ENCODE measurements around the gene SEC14L6.
"Not testable (repeated sequence)": the region's sequence is repeated elsewhere in the genome, so short reads cannot be mapped to it uniquely, and the experiment has no call there.

SEC14L6 gene

DNA sequence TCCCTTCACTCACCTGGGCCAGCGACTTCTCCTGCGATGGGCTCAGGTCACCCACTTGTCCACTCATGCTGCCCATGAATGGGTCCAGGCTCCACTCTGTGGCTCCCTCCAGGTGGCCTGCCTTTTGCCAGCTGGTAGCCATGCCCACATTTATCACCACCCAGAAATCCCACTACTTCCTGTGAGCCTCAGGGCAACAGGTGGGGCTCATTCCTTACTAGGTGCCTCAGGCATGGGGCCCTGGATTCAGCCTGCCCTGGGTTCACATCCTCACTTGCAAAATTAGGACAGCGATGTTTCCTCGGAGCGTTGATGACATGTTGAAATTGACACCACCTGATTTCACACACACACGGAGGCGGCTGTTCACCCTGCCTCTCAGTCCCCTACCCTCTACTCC is at the start of gene SEC14L6:
SEC14L6 (minus strand) TSS at position 126 of the 400 bp plus-strand sequence; CDS start at position 67, 59 bp downstream.
- no peak for DNase-seq

GRCh38 chr22:30596199-30596598 is 49.7 kb upstream of the SEC14L6 start:
- DNase-seq: no peak

GRCh38 chr22:30592360-30592713 is 45.8 kb upstream of the SEC14L6 start:
- DNase-seq: not testable (repeated sequence)

DNA sequence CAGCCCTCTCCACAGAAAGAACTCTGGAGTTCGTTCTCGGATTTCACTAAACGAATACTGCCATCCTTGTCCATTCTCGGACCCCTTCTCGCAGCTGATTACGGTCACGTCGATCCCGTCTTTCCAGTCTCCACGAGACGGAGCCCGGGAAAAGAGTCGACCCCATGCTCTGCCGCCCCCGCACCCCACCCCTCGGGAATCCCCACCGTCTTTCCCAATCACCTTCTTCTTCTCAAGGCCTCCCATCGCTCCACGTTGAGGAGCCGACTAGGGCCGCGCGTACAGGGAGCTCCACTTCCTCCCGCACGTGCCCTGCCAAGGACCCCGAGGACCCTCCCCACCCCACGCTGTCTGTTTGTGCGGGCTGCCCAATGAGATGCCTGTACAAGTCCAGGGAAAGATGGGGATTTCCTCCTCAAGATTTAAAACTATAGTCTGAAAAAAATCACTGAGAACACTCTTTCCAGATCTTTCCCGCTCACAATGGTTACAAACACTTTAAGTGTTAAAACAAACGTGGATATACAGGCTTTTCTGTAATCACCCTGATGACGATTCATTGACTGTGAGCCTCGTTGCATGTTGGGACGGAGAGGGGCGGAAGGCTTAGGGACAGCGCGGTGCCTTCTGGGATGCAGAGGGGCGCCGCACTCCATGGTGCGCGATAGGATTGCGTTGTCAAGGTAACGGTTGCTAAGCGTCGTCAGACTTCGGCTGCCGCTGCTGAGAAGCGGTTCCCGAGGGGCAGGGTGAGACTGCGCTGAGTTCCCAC is 45.2 kb upstream of the SEC14L6 start, which contains the start of gene PES1:
PES1 (minus strand) TSS at position 323 of the 772 bp plus-strand sequence; CDS start at position 246, 77 bp downstream.
- peak; percentile 100 for DNase-seq

GRCh38 chr22:30591191-30591587 is 44.6 kb upstream of the SEC14L6 start:
- peak; percentile 59 for DNase-seq

- DNase-seq: no peak
These were observed 39.9 kb upstream of the SEC14L6 start for GRCh38 chr22:30586414-30586813.

- DNase-seq: no peak
These were observed 37.9 kb upstream of the SEC14L6 start for GRCh38 chr22:30584441-30584840.

GRCh38 chr22:30582788-30583545 is 36.4 kb upstream of the SEC14L6 start:
- DNase-seq: no peak

GRCh38 chr22:30582051-30582450 is 35.5 kb upstream of the SEC14L6 start:
- no peak for DNase-seq

- no peak for DNase-seq
These were observed 34.4 kb upstream of the SEC14L6 start for GRCh38 chr22:30580896-30581295.

GRCh38 chr22:30578481-30578880 is 31.9 kb upstream of the SEC14L6 start:
- DNase-seq: no peak

DNA sequence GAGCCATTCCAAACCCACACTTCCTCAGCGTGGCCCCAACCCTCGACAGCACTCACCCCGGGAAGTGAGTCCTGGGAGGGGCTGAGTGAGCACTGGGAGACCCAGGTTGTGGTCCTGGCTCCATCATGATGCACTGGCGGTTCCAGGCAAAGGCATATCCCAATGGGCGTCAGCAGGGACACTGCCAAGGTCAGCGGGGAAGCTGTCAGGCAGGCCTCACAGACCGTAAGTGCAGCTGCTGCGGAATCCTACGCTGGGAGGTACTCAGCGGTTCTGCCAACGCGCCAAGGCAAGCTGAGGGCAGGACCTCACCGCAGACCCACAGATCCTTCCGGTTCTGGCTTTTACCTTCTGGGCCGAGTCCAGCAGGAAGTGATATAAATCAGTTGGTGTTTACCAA is 29.3 kb upstream of the SEC14L6 start:
- no peak for DNase-seq

DNA sequence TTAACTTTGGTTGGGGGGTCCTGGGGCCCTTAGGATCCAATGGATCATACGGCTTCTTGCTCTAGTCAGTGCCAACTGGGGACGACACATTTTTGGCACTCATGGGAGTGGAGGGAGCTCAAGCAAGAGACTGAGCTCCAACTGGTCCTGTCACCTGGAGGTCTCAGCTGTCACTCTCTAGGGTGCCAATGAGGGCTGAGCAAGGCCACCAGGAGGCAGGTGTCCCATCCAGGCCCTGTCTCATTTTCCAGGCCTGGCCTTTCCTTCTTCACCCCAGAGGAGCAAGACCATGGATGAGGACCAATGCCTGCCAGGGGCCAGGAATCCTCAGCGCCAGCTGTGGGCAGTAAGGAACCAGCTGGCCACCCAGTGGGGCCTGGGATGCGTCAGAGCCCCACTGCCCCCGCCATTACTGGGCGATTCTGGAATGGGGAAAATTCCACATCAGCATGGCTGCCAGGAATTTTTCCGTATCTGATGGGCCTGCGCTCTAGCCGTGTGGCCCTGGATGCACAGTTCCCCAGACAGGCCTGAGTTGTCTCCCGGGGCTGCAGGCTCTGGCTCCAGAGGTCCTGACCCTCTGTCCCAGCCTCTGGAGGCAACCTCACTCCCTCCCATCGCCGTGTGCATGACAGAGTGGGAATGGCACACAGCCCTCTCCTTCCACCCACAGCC is 28.6 kb upstream of the SEC14L6 start:
- DNase-seq: no peak

- DNase-seq: no peak
These were observed 27.8 kb upstream of the SEC14L6 start, which contains the start of gene GAL3ST1 for GRCh38 chr22:30574095-30574981. Gene GAL3ST1 (minus strand): TSS chr22:30574665. CDS start chr22:30557392, 17,273 bp downstream.

- no peak for DNase-seq
These were observed 27.1 kb upstream of the SEC14L6 start for GRCh38 chr22:30573594-30574094.

- DNase-seq: no peak
These were observed 26.5 kb upstream of the SEC14L6 start for GRCh38 chr22:30572840-30573593.

- no peak for DNase-seq
These were observed 25.7 kb upstream of the SEC14L6 start for GRCh38 chr22:30572210-30572609.

GRCh38 chr22:30569674-30570202 is 23.2 kb upstream of the SEC14L6 start:
- no peak for DNase-seq

DNA sequence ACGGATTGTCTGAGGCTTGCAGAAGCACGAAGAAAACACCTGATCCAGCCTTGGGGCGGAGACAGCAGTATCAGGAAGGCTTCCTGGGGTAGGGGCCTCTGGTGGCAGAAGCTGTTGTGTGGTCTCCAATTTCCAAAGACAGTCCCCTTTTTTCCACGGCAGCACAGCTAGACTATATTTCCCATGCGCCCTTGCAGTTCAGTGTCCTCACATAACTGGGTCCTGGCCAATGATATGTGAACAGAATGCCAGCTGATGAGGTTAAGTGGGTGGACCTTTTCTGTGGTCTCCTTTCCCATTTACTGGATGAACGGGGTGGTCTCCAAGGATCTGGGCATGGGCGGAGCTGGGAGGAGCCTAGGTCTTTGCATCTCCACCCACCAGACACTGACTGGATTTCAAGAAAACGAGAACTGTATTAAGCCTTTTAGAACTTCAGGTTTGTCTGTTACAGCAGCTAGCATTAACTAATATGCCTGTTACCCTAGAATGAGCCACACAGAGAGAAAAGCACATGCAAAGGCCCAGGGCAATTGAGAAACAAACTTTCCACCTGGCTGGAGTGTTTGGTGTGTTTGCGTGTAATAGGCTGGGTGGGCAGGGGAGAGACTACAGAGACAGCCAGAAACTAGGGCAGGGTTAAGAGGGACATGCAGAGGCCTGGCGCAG is 21.7 kb upstream of the SEC14L6 start:
- DNase-seq: no peak

DNA sequence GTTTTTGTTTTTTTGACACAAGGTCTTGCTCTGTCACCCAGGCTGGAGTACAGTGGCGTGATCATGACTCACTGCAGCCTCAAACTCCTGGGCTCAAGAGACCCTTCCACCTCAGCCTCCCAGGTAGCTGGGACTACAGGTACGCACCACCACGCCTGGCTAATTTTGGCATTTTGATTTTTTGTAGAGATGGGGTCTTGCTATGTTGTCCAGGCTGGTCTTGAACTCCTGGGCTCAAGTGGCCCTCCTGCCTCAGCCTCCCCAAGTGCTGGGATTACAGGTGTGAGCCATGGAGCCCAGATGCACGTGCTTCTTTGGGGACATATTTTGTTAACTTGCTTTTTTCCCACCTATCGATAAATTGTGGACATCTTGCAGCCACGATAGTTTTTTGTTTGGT is 20.7 kb upstream of the SEC14L6 start:
- DNase-seq: not testable (repeated sequence)

GRCh38 chr22:30566125-30566524 is 19.6 kb upstream of the SEC14L6 start:
- DNase-seq: no peak
